Activated CD8-positive, alpha-beta memory T cell treated with anti-CD3 and anti-CD28 coated beads for 4 hours (primary cell): ENCODE results near the gene TEKT3.
A peak's percentile ranks its signal among the peaks of the same experiment; 100 is the strongest.

Source experiments
- DNase-seq, 2 donors: peaks; one replicate each; pipeline ENCODE4 v3.0.0-alpha.2; 2020; ENCODE audit warnings: low read depth in 2 of 2

TEKT3 gene

DNA sequence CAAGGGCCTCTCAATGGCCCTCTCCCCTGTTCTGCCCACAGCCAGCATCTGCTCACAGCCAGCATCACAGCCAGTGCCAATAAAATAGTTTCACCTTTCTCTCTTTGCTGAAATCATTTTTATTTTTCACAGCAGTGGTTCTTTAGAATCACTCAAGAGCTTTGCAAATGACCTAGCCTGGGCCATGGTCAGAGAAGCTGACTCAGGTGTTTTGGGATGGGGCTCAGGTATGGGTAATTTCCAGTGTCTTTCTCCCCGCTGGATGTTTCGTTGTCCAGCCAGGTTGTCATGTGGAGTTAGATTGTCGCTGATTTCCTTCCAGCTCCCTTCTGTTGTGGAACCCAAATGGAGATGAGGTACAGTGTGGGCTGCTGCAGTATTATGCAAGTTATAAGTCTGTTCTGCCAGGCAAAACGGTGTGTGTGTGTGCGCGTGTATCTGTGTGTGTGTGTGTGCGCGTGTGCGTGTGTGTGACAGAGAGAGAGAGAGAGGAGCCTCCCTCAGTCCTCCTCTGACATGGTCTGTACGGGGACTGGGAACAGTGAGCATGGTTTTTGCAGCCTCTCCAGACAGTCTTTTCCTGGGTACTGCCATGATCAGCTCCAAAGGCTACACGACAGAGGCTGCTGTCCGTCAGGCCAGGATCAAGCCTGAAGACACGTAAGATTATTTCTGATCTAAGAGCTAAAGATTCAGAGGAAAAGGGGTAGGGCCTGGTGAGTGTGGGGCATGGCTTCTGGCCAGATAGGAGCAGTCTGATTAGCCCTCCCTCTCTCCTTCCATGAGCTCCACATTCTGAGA, 74.9 kb downstream of the TEKT3 start:
- DNase-seq, result no peak

DNA sequence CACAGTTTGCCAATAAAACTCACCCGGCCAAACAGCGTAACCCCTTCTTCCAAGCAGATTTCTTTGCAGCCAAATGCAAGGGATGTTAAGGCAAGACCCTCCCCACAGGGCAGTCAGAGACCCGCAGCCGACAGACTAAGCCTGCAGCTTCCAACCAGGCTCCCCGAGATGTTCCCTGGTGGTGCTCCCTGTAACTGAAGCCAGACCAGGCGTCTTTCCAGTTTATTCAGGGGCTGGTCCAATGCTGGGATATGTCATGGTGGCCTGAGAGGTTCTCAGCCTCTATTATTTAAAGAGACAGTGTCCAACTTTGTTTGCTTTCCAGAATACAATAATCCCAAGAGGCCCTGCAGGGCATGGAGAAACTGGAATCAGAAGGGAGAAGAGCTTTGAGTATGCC, 76.3 kb downstream of the TEKT3 start, which contains the start of gene PMP22:
Gene PMP22, minus strand, starts transcription at position 196 of the 400 bp plus-strand sequence. CDS start 4,599 bp downstream, outside the sequence.
- no peak for DNase-seq

DNA sequence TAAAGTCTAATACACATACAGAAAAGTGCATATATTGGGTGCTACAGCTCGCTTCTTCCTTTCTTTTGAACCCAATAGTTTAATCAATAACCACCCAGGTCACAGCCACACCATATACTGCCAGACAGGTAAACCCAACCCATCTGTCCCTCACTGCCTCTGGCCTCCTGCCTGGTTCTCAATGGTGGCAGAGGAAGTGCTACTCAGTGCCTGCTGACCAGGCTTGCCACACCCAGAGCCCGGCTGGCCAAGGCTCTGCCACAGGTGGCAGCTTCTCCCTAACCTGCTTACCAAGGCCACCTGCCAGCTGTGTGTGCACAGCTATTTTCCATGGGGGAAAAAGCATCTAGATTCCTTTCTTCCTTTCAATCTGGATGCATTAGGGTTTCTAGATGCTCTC, 76.9 kb downstream of the TEKT3 start:
- DNase-seq, result no peak

DNA sequence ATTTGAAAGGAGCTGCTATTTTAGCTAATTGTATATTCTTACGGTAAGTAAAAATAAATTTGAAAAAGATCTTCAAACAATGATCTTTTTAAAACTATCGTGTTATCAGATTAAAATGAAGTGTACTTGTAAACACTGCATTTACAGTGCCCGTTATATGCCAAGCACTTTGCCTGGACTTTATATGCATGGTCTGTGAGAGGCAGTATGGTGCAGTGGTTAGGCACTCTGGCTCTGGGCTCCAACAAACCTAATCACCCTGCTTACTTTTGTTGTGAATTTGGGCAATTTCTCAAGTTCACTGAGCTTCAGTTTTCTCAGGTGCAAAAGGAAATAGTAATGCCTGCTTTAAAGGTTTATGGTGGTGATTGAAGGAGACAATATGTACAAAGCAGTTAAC, 77.7 kb downstream of the TEKT3 start:
- DNase-seq, result no peak

DNA sequence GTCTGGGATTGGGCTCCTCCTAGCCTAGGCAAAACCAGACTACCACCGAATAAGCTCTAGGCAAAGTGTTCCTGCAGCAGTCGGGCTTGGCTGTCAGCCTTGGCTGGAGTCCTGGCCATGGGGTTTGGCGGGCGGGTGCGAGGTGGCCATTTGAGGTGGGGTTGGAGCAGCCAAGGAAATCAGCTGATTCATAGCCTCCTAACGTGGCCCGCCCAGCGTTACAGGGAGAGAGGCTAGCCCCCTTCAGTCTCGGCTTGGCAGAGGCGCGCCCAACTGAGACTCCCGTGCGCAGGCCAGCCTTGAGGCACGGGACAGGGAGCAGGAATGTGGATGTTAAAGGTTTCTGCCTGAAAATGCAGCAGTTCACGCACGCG, 78.2 kb downstream of the TEKT3 start:
- DNase-seq, result no peak

DNA sequence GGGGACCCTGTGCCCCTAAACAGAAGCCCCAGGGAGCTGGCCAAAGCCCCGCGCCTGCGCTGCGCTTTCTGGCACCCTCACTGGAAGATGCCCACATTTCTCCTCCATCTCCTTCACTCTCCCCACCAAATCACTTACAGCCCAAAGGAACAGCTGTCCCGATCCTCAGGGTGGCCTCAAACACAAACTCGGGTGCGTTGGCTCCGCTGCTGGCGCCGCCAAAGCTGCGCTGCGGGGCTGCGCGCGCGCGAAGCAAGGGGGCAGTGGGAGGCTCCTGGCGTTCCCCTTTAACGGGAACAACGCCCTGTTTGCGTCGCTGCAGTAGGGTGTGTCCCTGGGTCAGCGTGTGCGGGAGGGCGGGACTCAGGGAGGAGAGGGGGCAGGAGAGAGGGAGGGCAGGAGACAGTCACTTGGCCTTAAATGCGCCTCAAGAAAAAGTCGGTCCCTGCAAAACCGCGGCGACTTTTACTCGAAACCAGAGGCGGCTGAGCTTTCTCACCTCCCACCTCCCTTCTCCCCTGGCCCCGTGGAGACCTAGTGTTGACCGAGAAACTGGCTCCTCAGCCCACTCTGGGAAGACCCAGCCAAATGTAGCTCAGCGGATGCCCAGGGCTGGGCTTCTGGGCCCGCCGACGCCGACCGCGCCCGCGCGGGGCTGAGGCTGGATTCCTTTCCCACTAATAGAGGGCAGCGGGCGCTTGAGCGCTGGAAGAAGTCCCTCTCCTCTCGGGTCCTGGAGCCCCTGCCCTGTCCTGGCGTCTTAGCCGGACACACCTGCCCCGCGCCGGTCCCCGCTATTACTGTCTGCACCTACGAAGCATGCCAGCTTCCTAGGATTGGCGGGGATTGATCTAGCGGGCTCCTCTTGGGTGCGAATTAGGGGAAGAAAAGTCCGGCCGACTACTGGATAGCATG, 78.8 kb downstream of the TEKT3 start:
- DNase-seq, result no peak

DNA sequence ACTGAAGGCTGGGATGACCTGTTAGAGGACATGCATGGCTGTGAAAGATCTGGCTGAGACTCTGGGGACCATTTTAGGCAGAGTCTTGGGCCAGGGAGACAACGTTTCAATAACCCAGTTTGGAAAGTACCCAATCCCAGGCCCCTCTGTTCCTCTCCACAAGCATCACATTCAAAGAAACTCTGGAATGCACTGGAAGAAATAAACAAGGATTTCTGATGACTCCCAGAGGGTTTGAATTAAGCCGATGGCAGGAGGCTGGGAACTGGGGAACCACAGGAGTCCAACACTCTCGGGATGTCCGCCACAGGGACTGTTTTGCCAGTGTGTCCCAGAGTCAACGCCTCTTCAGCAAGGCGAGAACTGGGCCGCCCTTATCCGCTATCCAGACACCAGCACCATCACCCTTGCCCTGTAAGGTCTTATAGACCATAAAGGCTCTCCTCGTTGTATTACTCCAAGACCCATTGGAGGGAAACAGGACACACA, 79.6 kb downstream of the TEKT3 start:
- DNase-seq, result no peak

DNA sequence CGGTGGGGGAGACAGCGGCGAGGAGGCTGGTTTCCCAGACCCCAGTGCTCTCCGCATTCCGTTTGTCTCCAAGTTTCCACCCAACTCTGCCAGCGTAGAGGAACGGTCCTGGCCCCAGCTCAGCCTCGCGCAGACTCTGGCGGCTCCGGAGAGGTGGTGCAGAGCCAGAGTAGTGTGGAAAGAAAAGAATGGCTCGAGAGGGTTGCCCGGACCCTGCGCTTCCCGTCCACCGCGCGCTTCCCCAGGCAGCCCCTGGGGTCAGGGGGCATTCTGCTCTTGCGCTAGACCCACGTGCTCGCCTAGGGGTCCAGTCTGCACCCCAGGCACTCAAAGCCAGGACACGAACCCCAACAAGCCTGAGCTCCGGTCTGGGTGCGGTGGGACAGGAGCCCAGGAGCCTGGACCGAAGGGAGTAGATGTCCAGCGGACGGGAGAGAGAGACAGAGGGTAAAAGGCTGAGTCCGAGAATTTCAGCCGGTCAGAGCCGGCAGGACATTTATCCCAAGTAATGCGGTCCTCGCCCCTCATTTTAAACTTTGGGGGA, 80.1 kb downstream of the TEKT3 start:
- DNase-seq, result no peak

DNA sequence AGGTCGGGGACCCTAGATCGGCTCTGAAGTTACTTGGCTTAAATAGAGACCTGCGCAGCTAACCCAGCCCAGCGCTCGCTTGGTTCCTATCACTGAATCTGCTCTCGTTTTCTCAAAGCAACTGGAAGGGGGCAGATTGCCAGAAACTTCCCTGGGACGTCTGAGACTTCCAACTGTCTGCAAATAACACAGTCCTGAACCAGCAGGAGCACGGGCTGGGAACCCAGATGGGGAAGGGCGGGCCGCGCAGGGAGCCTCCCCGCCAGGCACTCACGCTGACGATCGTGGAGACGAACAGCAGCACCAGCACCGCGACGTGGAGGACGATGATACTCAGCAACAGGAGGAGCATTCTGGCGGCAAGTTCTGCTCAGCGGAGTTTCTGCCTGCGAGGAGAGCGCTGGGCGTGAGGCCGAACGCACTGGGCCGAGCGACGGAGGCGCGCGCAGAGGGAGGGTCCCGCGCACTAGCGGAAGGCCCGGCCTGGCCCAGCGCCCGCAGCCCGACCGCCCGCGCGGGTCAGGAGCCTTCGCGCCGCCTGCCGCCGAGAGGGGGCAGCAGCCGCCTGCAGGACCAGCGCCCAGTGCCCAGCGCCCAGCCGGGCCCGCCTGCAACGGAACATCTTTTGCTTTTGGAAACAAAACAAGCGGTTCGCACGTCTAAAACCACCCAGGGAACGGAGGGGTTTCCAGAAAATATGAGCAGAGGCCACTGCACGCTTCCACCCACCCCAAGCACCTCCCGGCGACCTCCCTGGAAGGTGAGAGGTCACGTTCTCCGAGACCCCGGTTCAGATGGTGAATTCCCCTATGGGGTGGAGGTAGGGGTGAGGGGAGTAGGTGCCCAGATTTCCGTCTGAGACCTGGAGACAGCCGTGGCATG, 80.8 kb downstream of the TEKT3 start:
- peak in 1 of 2 donors; percentile 5 for DNase-seq

DNA sequence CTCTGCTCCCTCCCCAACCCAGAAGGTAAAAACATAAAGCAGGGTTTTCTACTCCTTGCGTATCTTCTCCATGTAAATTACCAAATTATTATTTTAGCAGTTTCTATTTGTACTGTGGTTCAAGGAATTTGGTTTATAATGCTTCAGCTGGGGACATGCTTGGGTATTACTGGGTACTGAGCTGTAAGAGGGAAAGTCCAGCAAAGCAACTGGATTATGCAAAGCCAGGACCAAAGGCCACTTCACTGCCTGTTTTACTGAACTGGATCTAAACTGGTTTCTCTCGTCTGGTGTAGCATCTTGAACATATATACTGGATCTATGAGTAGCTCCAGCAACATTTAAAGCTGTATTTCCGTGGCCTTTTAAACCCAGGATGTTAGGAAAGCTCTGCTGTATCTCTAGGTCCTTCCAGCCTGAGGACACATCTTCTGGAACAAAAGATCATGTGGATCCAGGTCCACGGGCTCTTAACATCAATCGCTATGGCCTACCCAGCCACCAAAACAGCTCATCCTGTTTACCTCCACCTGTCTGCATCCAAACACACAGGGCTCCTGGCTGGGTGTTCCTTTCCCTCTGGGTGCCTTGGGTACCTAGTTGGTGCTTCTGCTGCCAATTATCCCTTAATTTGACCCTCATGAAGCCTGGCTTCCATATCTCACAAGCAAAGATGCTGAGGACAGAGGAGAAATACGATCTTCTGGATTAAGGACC, 83.4 kb downstream of the TEKT3 start:
- no peak for DNase-seq

DNA sequence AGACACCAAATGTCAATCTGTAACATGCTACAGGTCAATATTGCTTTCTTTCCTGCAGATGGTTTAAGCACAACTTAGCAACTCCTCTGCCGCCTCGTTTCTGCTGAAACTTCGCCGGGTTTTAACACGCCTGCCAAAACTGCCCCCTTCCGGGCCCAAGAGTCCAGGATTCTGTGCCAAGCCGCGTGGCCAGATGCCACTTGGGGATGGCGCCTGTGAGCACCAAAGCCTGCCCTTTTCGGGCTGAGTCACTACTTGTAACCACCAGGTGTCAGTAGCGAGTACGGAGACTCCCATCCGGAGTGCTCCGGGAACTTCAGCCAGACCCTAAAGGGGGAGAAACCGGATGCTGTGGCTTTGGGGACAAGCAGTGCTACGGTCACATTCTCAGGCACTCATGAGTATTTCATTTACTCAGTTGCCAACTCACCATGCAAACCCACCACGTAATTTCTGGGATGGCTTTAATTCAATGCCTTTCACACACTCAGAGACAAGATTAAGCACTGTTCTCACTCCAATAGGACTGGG, 84.1 kb downstream of the TEKT3 start:
- peak in 1 of 2 donors; percentile 26 for DNase-seq

DNA sequence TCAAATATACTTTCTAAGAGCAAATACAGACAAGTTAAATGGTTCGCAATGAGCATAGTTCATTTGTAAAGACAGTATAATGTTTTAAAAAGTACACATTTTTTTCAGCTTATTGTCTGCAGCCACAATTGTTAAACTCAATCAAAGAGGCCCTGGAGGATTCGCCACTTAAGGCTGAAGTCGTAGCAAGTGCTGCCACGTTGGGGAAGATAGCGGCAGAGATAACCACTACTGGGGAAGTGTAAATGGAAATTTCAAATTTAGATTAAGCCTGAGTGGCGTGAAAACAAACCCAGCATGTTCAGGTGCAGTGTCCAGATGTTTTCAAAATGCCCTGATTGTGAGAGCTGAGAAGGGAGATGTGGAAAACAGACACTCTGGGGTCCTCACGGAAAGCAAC, 84.7 kb downstream of the TEKT3 start:
- DNase-seq, result no peak

DNA sequence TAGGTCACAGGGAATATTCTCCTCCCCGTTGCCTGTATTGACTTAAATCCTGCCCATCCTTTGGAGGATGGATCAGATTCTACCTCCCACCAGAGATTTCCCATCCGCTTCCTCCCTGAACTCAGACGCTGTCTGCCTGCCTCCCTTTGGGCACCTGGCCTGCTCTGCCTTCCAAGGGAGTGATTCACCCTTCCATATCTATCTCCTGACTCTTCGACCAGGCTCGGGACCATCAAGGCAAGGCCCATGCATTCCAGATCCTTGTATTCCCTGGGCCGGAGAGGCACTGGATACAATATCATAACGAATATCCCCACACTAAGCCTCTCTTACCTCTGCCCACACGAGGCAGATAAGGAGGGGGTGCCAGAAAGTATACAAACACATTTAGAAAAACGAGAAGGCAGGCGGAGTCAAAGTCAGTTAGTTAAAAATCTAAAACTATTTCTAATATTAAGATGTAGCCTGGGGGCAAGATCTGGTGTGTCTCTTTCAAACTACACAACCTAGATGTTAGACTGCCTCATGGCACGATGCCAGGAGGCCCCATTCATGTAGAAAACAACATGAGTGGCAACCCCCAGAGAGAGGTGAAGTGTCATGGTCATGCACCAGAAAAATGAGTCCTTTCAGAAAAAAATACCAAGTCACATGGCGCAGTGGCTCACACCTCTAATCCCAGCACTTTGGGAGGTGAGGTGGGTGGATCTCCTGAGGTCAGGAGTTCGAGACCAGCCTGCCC, 85.5 kb downstream of the TEKT3 start:
- DNase-seq, result no peak
